Activated CD8-positive, alpha-beta memory T cell treated with anti-CD3 and anti-CD28 coated beads for 36 hours (primary cell): Measurements from ENCODE around the gene YEATS2. TPM values are rescaled to one million over a fixed set of nuclear protein-coding genes. Genes with fewer than 3 reads are reported as not detected.

ENCODE experiments used
- CTCF ChIA-PET: fragments of 350-600 bp; sonication (Branson Sonifier 250); formaldehyde crosslinking; loops from one replicate; lab custom pipeline; 2021; ENCODE audit warnings: antibody characterized with exemption; lab: Charles Lee
- POLR2A ChIA-PET: fragments of 350-600 bp; sonication (Branson Sonifier 250); formaldehyde crosslinking; loops from one replicate; lab custom pipeline; 2021; ENCODE audit warnings: antibody characterized with exemption; lab: Charles Lee
- total RNA-seq, 2 experiments: library from RNA; stranded (reverse); gene quantifications; one replicate each; pipeline ENCODE4 v1.2.3, GENCODE V29; 2021

YEATS2 gene
- total RNA-seq, 2 experiments from 2014 or later = 44.1 to 46.6 TPM

DNA sequence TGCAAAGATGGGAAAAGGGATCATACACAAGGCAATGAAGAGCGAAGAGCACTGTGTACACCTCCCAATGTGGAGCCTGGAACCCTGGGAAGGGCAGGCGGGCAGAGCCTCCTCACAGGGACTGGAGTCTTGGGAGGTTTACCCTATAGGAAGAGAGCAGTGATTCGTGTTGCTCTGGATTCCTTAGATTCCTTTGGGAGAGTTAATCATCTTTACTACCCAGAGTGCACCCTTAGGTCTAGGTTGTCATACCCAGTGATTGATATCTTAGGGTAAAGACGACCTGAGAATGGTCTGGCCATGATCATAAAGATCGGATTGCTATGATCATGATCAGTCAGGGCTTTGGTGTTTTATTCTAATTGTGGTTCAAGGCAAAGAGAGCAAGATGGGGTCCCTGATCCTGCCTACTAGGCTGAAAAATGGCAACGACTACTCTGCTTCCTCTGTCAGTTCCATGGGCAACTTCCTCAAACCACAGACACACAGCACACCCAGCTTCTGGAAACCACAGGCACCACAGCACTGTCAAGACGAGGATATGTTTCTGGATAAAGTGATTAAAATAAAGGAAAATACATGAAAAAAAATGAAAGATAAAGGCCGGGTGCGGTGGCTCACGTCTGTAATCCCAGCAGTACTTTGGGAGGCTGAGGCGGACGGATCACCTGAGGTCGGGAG lies 148.2 kb downstream of the YEATS2 start:
- ChIA-PET POLR2A (no interaction called here), CTCF (interaction anchor here (1.6 kb wide), 1 partner anchor 38 kb away, joined by 5 read pairs; the partner anchor contains the start of gene PARL)

DNA sequence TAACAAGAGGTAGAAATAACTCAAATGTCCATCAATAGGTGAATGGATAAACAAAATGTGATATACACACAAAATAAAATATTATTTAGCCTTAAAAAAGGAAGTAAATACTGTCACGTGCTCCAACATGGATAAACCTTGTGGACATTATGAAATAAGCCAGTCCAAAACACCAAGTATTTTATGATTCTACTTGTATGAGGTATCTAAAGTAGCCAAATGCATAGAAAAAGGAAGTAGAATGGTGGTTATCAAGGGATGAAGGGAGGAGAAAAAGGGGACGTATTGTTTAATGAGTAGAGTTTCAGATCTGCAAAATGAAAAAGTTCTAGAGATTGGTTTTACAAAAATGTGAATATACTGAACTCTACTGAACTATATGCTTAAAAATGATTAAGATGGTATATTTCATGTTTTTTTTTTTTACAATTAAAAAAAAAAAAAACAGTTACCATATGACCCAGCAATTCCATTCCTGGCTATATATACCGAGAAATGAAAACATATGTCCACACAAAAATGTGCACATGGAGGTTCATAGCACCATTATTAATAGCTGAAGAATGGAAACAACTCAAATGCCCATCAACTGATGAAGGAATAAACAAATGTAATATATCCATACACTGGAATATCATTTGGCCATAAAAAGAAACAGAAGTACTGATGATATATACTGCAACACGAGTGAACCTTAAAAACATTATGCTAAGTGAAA lies 156.9 kb downstream of the YEATS2 start:
- ChIA-PET POLR2A (no interaction called here), CTCF (no interaction called here)

DNA sequence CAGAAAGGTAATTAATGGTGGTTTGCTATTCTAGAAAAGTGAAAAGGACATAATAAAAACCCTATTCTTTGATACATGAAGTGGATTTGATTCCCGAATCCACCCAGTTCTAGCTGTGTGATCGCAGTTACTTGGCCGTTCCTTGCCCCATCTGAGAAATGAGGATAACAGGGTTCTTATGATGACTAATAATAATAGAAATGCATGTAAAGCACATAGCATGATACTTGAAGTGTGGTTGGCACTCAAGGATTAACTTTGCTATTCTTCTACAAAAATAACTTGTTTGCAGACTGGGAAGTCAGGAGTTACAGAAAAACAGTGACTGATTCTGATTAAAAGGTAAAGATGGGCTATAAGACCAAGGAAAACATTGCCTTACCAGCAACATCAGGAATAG lies 160.3 kb downstream of the YEATS2 start:
- ChIA-PET POLR2A (no interaction called here), CTCF (no interaction called here)

Other genes starting within 250 kb of the YEATS2 start
- gene KLHL6, start 142.1 kb upstream of the YEATS2 start, total RNA-seq = 10 to 100 TPM; 32.9 to 34.6 TPM
- 1 to 10 TPM; 5.4 to 7.9 TPM for gene KLHL24, start 62.2 kb upstream of the YEATS2 start, total RNA-seq
- gene MAP6D1, start 127.8 kb downstream of the YEATS2 start, total RNA-seq = 1 to 10 TPM; 3.3 to 4.0 TPM
- 100 to 1,000 TPM in 1 of 2 experiments, 10 to 100 TPM in 1; 96.3 to 107 TPM for gene PARL, start 187.1 kb downstream of the YEATS2 start, total RNA-seq